ENCODE results near the gene CCDC85B. TPM values are rescaled to one million over a fixed set of nuclear protein-coding genes. Genes with fewer than 3 reads are reported as not detected.
"Not testable (repeated sequence)": the region's sequence is repeated elsewhere in the genome, so short reads cannot be mapped to it uniquely, and the experiment has no call there.

CCDC85B gene
- total and polyA plus RNA-seq, 8 donors: 7.0 to 68.9 (median 29.7) TPM

- intact Hi-C loops (cut with DNase I; ENCODE audit: low total_unique reads): no loop called here
- Histone ChIP-seq H3K4me3 (no peak overlapping the region), H3K27me3 (no peaks in the 10 kb centered on the region), H3K4me1 (peaks cover 8 to 12% (median 10%) of the 10 kb centered on the region in 4 donors), H3K36me3 (no peaks in the 10 kb centered on the region), H3K27ac (peak overlapping the region in 2 of 5 donors; percentile 13 to 49), H3K9me3 (no peaks in the 10 kb centered on the region)
- WGBS, 5 donors: 48 to 74% (median 61%) methylated on average over 10 of the region's 10 CpGs
- no peak for TF ChIP-seq EP300 (IDR thresholded peaks at IDR 0.05)
- TF ChIP-seq POLR2AphosphoS5 (IDR thresholded peaks at IDR 0.05): no peak
- no peak for TF ChIP-seq CTCF (IDR thresholded peaks at IDR 0.05)
- no peak for TF ChIP-seq POLR2A (IDR thresholded peaks at IDR 0.05)
- DNase-seq: peak in 1 of 2 donors; percentile 61
Observed at GRCh38 chr11:65844231-65844872, 46.1 kb upstream of the CCDC85B start.

- intact Hi-C loops (cut with DNase I; ENCODE audit: low total_unique reads): no loop called here
- Histone ChIP-seq H3K27me3 (no peaks in the 10 kb centered on the region), H3K27ac (no peak overlapping the region), H3K36me3 (peaks cover 9 to 26% (median 23%) of the 10 kb centered on the region in 4 donors), H3K4me3 (no peak overlapping the region), H3K9me3 (peaks cover 0 to 7% (median 0%) of the 10 kb centered on the region in 4 donors), H3K4me1 (peaks cover 8 to 24% (median 16%) of the 10 kb centered on the region in 4 donors)
- WGBS, 5 donors: 65 to 80% (median 75%) methylated on average over 3 of the region's 3 CpGs
- DNase-seq: no peak
- TF ChIP-seq EP300 (IDR thresholded peaks at IDR 0.05) (no peak), CTCF (IDR thresholded peaks at IDR 0.05) (no peak)
Observed at GRCh38 chr11:65847746-65848145, 42.7 kb upstream of the CCDC85B start.

GRCh38 chr11:65848693-65849092 lies 41.8 kb upstream of the CCDC85B start:
- intact Hi-C loops (cut with DNase I; ENCODE audit: low total_unique reads); H3K27ac ChIP-seq; H3K4me3 ChIP-seq; DNase-seq; H3K9me3 ChIP-seq; H3K27me3 ChIP-seq: not testable (repeated sequence)
- 57 to 64% (median 62%) methylated on average over 7 of the region's 7 CpGs for WGBS, 5 donors
- H3K36me3 ChIP-seq: peaks cover 17 to 35% (median 33%) of the 10 kb centered on the region in 4 donors
- H3K4me1 ChIP-seq: peaks cover 8 to 33% (median 23%) of the 10 kb centered on the region in 4 donors

GRCh38 chr11:65849366-65849765 lies 41.1 kb upstream of the CCDC85B start:
- DNase-seq: peak in 1 of 2 donors; percentile 13
- Histone ChIP-seq H3K27me3 (no peaks in the 10 kb centered on the region), H3K9me3 (peaks cover 0 to 7% (median 0%) of the 10 kb centered on the region in 4 donors), H3K27ac (no peak overlapping the region), H3K4me3 (no peak overlapping the region), H3K4me1 (peaks cover 4 to 33% (median 26%) of the 10 kb centered on the region in 4 donors), H3K36me3 (peaks cover 24 to 42% (median 39%) of the 10 kb centered on the region in 4 donors)
- intact Hi-C loops (cut with DNase I; ENCODE audit: low total_unique reads): no loop called here
- 40 to 57% (median 46%) methylated on average over 2 to 8 of the region's 8 CpGs for WGBS, 5 donors
- no peak for TF ChIP-seq POLR2AphosphoS5 (IDR thresholded peaks at IDR 0.05)

GRCh38 chr11:65849771-65850216 lies 40.7 kb upstream of the CCDC85B start:
- Histone ChIP-seq H3K9me3 (peaks cover 0 to 7% (median 0%) of the 10 kb centered on the region in 4 donors), H3K4me3 (no peak overlapping the region), H3K36me3 (peaks cover 28 to 46% (median 44%) of the 10 kb centered on the region in 4 donors), H3K27me3 (no peaks in the 10 kb centered on the region), H3K4me1 (peaks cover 2 to 33% (median 29%) of the 10 kb centered on the region in 4 donors), H3K27ac (no peak overlapping the region)
- 41 to 59% (median 55%) methylated on average over 13 to 16 of the region's 16 CpGs for WGBS, 5 donors
- intact Hi-C loops (cut with DNase I; ENCODE audit: low total_unique reads): no loop called here
- TF ChIP-seq POLR2AphosphoS5 (IDR thresholded peaks at IDR 0.05) (no peak), CTCF (IDR thresholded peaks at IDR 0.05) (no peak), EP300 (IDR thresholded peaks at IDR 0.05) (no peak)
- DNase-seq: peak in 1 of 2 donors; percentile 8
